Activated CD4-positive, alpha-beta T cell treated with anti-CD3 and anti-CD28 coated beads for 36 hours (primary cell): ENCODE data around the gene OR5T2. TPM values are rescaled to one million over a fixed set of nuclear protein-coding genes. Genes with fewer than 3 reads are reported as not detected.
"Not testable (repeated sequence)": the region's sequence is repeated elsewhere in the genome, so short reads cannot be mapped to it uniquely, and the experiment has no call there.

Source experiments
- ATAC-seq: fragments of 200-7000 bp; cut with Tn5 transposase; one replicate; pipeline ENCODE4 v1.10.0; 2021; ENCODE audit warnings: mild to moderate bottlenecking, moderate library complexity
- CTCF ChIA-PET: fragments of 350-600 bp; sonication (Branson Sonifier 250); formaldehyde crosslinking; loops from one replicate; lab custom pipeline; 2021; ENCODE audit warnings: antibody characterized with exemption; lab: Charles Lee
- POLR2A ChIA-PET: fragments of 350-600 bp; sonication (Branson Sonifier 250); formaldehyde crosslinking; loops from one replicate; lab custom pipeline; 2021; ENCODE audit warnings: antibody characterized with exemption, inconsistent platforms; lab: Charles Lee
- DNase-seq: peaks from one replicate; pipeline ENCODE4 v3.0.0-alpha.2; 2020
- H3K27ac Mint-ChIP-seq: one replicate; pipeline ENCODE4 v1.8.0; 2021; ENCODE audit warnings: mixed read lengths
- H3K27me3 Mint-ChIP-seq: one replicate; pipeline ENCODE4 v1.8.0; 2021; ENCODE audit warnings: mixed read lengths
- H3K36me3 Mint-ChIP-seq: one replicate; pipeline ENCODE4 v1.8.0; 2021; ENCODE audit warnings: low read depth, mixed read lengths
- H3K4me1 Mint-ChIP-seq: one replicate; pipeline ENCODE4 v1.8.0; 2021; ENCODE audit warnings: mixed read lengths
- H3K4me3 Mint-ChIP-seq: one replicate; pipeline ENCODE4 v1.8.0; 2021; ENCODE audit warnings: mild to moderate bottlenecking, moderate library complexity, mixed read lengths
- H3K9me3 Mint-ChIP-seq: one replicate; pipeline ENCODE4 v1.8.0; 2021; ENCODE audit warnings: low read depth, mixed read lengths
- intact Hi-C, 2 experiments: fragments of 100-400 bp; cut with DNase I in 1 of 2; cut with micrococcal nuclease in 1 of 2; formaldehyde crosslinking; loops; one replicate each; pipeline versions ENCODE4 v1.14.2 to v1.15.1; 2022 to 2024; cut with DNase I, micrococcal nuclease
- total RNA-seq, 2 experiments: library from RNA; stranded (reverse); gene quantifications; one replicate each; pipeline ENCODE4 v1.2.3, GENCODE V29; 2021

OR5T2 gene
- not detected for total RNA-seq

GRCh38 chr11:56234155-56234554 is at the start of gene OR5T2:
Gene OR5T2 (minus strand): TSS chr11:56234255. CDS start chr11:56233062, 1,193 bp downstream.
- CTCF ChIA-PET: no interaction called here
- H3K9me3 Mint-ChIP-seq: peaks cover 19% of the 10 kb centered on the region
- H3K4me3 Mint-ChIP-seq: no peak within 1 kb of the TSS
- intact Hi-C loops: no loop called here
- H3K27me3 Mint-ChIP-seq: no peaks in the 10 kb centered on the region
- DNase-seq (no peak), ATAC-seq (no peak)
- H3K4me1 Mint-ChIP-seq: no peaks in the 10 kb centered on the region
- no peaks in the 10 kb centered on the region for H3K36me3 Mint-ChIP-seq
- POLR2A ChIA-PET: no interaction called here
- H3K27ac Mint-ChIP-seq: no peak within 1 kb of the TSS

- H3K27me3 Mint-ChIP-seq: no peaks in the 10 kb centered on the region
- no peak for DNase-seq
- no peak for ATAC-seq
- no peak within 1 kb of the TSS for H3K4me3 Mint-ChIP-seq
- no peaks in the 10 kb centered on the region for H3K4me1 Mint-ChIP-seq
- H3K36me3 Mint-ChIP-seq: no peaks in the 10 kb centered on the region
- CTCF ChIA-PET: no interaction called here
- intact Hi-C loops: no loop called here
- POLR2A ChIA-PET: no interaction called here
- no peak within 1 kb of the TSS for H3K27ac Mint-ChIP-seq
- H3K9me3 Mint-ChIP-seq: peaks cover 16% of the 10 kb centered on the region
Measured at GRCh38 chr11:56273854-56274253, 39.8 kb upstream of the OR5T2 start, which contains the start of gene OR5T1. Gene OR5T1 (plus strand): TSS chr11:56274154. CDS start chr11:56275639, 1,485 bp downstream.

GRCh38 chr11:56271092-56271491 is 37.0 kb upstream of the OR5T2 start:
- intact Hi-C loops: no loop called here
- H3K9me3 Mint-ChIP-seq: peaks cover 19% of the 10 kb centered on the region
- H3K4me1 Mint-ChIP-seq: no peaks in the 10 kb centered on the region
- no peak overlapping the region for H3K27ac Mint-ChIP-seq
- peaks cover 2% of the 10 kb centered on the region for H3K36me3 Mint-ChIP-seq
- no peak overlapping the region for H3K4me3 Mint-ChIP-seq
- ATAC-seq: no peak
- ChIA-PET POLR2A (no interaction called here), CTCF (no interaction called here)
- no peak for DNase-seq
- H3K27me3 Mint-ChIP-seq: no peaks in the 10 kb centered on the region

- Mint-ChIP-seq H3K27ac (no peak within 1 kb of the TSS), H3K4me1 (no peaks in the 10 kb centered on the region), H3K27me3 (no peaks in the 10 kb centered on the region), H3K36me3 (no peaks in the 10 kb centered on the region), H3K4me3 (no peak within 1 kb of the TSS), H3K9me3 (peaks cover 15% of the 10 kb centered on the region)
- POLR2A ChIA-PET: no interaction called here
- DNase-seq (no peak), ATAC-seq (no peak)
- CTCF ChIA-PET: no interaction called here
- intact Hi-C loops: no loop called here
Measured at GRCh38 chr11:56251954-56252353, 17.9 kb upstream of the OR5T2 start, which contains the start of gene OR5T3. Gene OR5T3 (plus strand): TSS chr11:56252254. CDS start chr11:56252254, 0 bp downstream.

GRCh38 chr11:56219735-56220134 is 14.3 kb downstream of the OR5T2 start:
- POLR2A ChIA-PET, H3K4me1 Mint-ChIP-seq, CTCF ChIA-PET, H3K36me3 Mint-ChIP-seq, intact Hi-C loops, H3K4me3 Mint-ChIP-seq, ATAC-seq, DNase-seq, H3K27me3 Mint-ChIP-seq, H3K27ac Mint-ChIP-seq: not testable (repeated sequence)
- H3K9me3 Mint-ChIP-seq: peaks cover 26% of the 10 kb centered on the region

GRCh38 chr11:56214537-56214936 is 19.5 kb downstream of the OR5T2 start:
- POLR2A ChIA-PET: no interaction called here
- Mint-ChIP-seq H3K4me1 (no peaks in the 10 kb centered on the region), H3K27me3 (no peaks in the 10 kb centered on the region), H3K27ac (no peak overlapping the region), H3K36me3 (no peaks in the 10 kb centered on the region), H3K9me3 (peaks cover 32% of the 10 kb centered on the region), H3K4me3 (no peak overlapping the region)
- intact Hi-C loops: no loop called here
- DNase-seq (no peak), ATAC-seq (no peak)
- CTCF ChIA-PET: no interaction called here

GRCh38 chr11:56207790-56208189 is 26.3 kb downstream of the OR5T2 start:
- Mint-ChIP-seq H3K27ac (no peak overlapping the region), H3K4me1 (no peaks in the 10 kb centered on the region), H3K27me3 (no peaks in the 10 kb centered on the region), H3K36me3 (no peaks in the 10 kb centered on the region), H3K4me3 (no peak overlapping the region), H3K9me3 (peaks cover 16% of the 10 kb centered on the region)
- intact Hi-C loops: no loop called here
- CTCF ChIA-PET: no interaction called here
- POLR2A ChIA-PET: no interaction called here
- DNase-seq (no peak), ATAC-seq (no peak)

- intact Hi-C loops: no loop called here
- no peaks in the 10 kb centered on the region for H3K36me3 Mint-ChIP-seq
- peaks cover 9% of the 10 kb centered on the region for H3K9me3 Mint-ChIP-seq
- no peaks in the 10 kb centered on the region for H3K4me1 Mint-ChIP-seq
- ATAC-seq (no peak), DNase-seq (no peak)
- ChIA-PET POLR2A (no interaction called here), CTCF (no interaction called here)
- no peak overlapping the region for H3K27ac Mint-ChIP-seq
- H3K27me3 Mint-ChIP-seq: no peaks in the 10 kb centered on the region
- H3K4me3 Mint-ChIP-seq: no peak overlapping the region
Measured at GRCh38 chr11:56197367-56197766, 36.7 kb downstream of the OR5T2 start.

- ATAC-seq: no peak
- ChIA-PET CTCF (no interaction called here), POLR2A (no interaction called here)
- no peaks in the 10 kb centered on the region for H3K4me1 Mint-ChIP-seq
- H3K27ac Mint-ChIP-seq: no peak overlapping the region
- no peak overlapping the region for H3K4me3 Mint-ChIP-seq
- no peaks in the 10 kb centered on the region for H3K27me3 Mint-ChIP-seq
- no peaks in the 10 kb centered on the region for H3K36me3 Mint-ChIP-seq
- H3K9me3 Mint-ChIP-seq: peaks cover 11% of the 10 kb centered on the region
- intact Hi-C loops: no loop called here
- no peak for DNase-seq
Measured at GRCh38 chr11:56196705-56197104, 37.4 kb downstream of the OR5T2 start.

- intact Hi-C loops: no loop called here
- H3K27me3 Mint-ChIP-seq: no peaks in the 10 kb centered on the region
- ATAC-seq: no peak
- no peak for DNase-seq
- ChIA-PET POLR2A (no interaction called here), CTCF (no interaction called here)
- peaks cover 17% of the 10 kb centered on the region for H3K9me3 Mint-ChIP-seq
- H3K4me3 Mint-ChIP-seq: no peak overlapping the region
- H3K4me1 Mint-ChIP-seq: no peaks in the 10 kb centered on the region
- no peaks in the 10 kb centered on the region for H3K36me3 Mint-ChIP-seq
- no peak overlapping the region for H3K27ac Mint-ChIP-seq
Measured at GRCh38 chr11:56188602-56189001, 45.5 kb downstream of the OR5T2 start.

- POLR2A ChIA-PET: no interaction called here
- H3K27me3 Mint-ChIP-seq: no peaks in the 10 kb centered on the region
Measured at GRCh38 chr11:56183459-56183858, 50.6 kb downstream of the OR5T2 start.

More at GRCh38 chr11:56183459-56183858, 50.6 kb downstream of the OR5T2 start:
- no peak for DNase-seq
- no peaks in the 10 kb centered on the region for H3K4me1 Mint-ChIP-seq
- no peak for ATAC-seq
- CTCF ChIA-PET: no interaction called here
- H3K9me3 Mint-ChIP-seq: peaks cover 16% of the 10 kb centered on the region
- intact Hi-C loops: no loop called here
- no peaks in the 10 kb centered on the region for H3K36me3 Mint-ChIP-seq
- no peak overlapping the region for H3K4me3 Mint-ChIP-seq
- no peak overlapping the region for H3K27ac Mint-ChIP-seq
